HCT116 (cell line): ENCODE measurements around the gene ANKRD29. TPM values are rescaled to one million over a fixed set of nuclear protein-coding genes. Genes with fewer than 3 reads are reported as not detected.

Experiments
- ATAC-seq: fragments of 200-7000 bp; cut with Tn5 transposase; 2 replicates; pipeline ENCODE4 v1.9.1; 2020; ENCODE audit warnings: mild to moderate bottlenecking, moderate library complexity
- BruUV-seq: library from RNA; stranded (reverse); fragments of 400-500 nt; replicated peaks from 2 replicates; lab custom pipeline; 2021; lab: Mats Ljungman, UMichigan
- CTCF ChIA-PET: fragments of 300-600 bp; sonication (Branson Sonifier 250); formaldehyde crosslinking; loops from one replicate; lab custom pipeline; 2021; ENCODE audit warnings: antibody characterized with exemption; lab: Charles Lee
- POLR2A ChIA-PET: fragments of 300-600, 350-600 bp; sonication (Branson Sonifier 250); formaldehyde crosslinking; loops from one replicate; lab custom pipeline; 2021; ENCODE audit warnings: antibody characterized with exemption; lab: Charles Lee
- RAD21 ChIA-PET, 2 experiments: fragments of 300-600 bp; sonication (Branson Sonifier 250); formaldehyde crosslinking; loops; one replicate each; lab custom pipeline; 2023; ENCODE audit warnings: low total read pairs in 2 of 2; ENCODE audit not compliant: uncharacterized antibody in 2 of 2, unreplicated experiment in 2 of 2, low non-redundant PET in 1 of 2; lab: Charles Lee
- DNase-seq: peaks from one replicate; pipeline ENCODE4 v3.0.0-alpha.2; 2010; ENCODE audit warnings: low read depth, low spot score
- H2AFZ ChIP-seq: fragments of 200-600 bp; shearing (Covaris generic), sonication (generic); 2 replicates; pipeline ENCODE4 v1.6.1; 2017; ENCODE audit warnings: low read depth, mixed run types, mixed read lengths, antibody characterized with exemption, low read length; ENCODE audit not compliant: poor library complexity, severe bottlenecking
- H3K27ac ChIP-seq: 2 replicates; pipeline ENCODE4 v1.5.1; 2012; ENCODE audit warnings: low read depth, low read length
- H3K27me3 ChIP-seq: fragments of 200-600 bp; sonication (generic); 2 replicates; pipeline ENCODE4 v1.6.1; 2016; ENCODE audit warnings: mixed run types, low read length, mixed read lengths; ENCODE audit not compliant: insufficient read depth
- H3K36me3 ChIP-seq, 2 experiments: fragments of 200-500 bp in 1 of 2; fragments of 200-600 bp in 1 of 2; sonication (Bioruptor generic) in 1 of 2; sonication (generic) in 1 of 2; 2 replicates each; pipeline versions ENCODE4 v1.5.1 to v1.6.1; 2014 to 2016; ENCODE audit warnings: low read length in 2 of 2, inconsistent platforms in 1 of 2, mixed read lengths in 1 of 2, mixed run types in 1 of 2; ENCODE audit not compliant: insufficient read depth in 2 of 2, control insufficient read depth in 1 of 2
- H3K4me1 ChIP-seq, 2 experiments: fragments of 200-600 bp in 1 of 2; sonication (generic) in 1 of 2; 2 replicates each; pipeline versions ENCODE4 v1.5.1 to v1.6.1; 2012 to 2017; ENCODE audit warnings: low read length in 2 of 2, inconsistent platforms in 1 of 2, mild to moderate bottlenecking in 1 of 2, mixed read lengths in 1 of 2, mixed run types in 1 of 2, moderate library complexity in 1 of 2; ENCODE audit not compliant: insufficient read depth in 2 of 2, control insufficient read depth in 1 of 2
- H3K4me2 ChIP-seq: fragments of 200-600 bp; sonication (generic); 2 replicates; pipeline ENCODE4 v1.6.1; 2017; ENCODE audit warnings: mixed run types, low read length, mixed read lengths
- H3K4me3 ChIP-seq, 2 experiments: fragments of 200-600 bp in 1 of 2; sonication (generic) in 1 of 2; replicated peaks in 1 of 2; 2 replicates each; pipeline ENCODE4 v1.5.1; 2011 to 2016; ENCODE audit warnings: low read length in 2 of 2, control low read depth in 1 of 2, low read depth in 1 of 2, mild to moderate bottlenecking in 1 of 2, mixed read lengths in 1 of 2, mixed run types in 1 of 2
- H3K79me2 ChIP-seq: fragments of 200-600 bp; sonication (generic); 2 replicates; pipeline ENCODE4 v1.6.1; 2017; ENCODE audit warnings: mild to moderate bottlenecking, mixed run types, low read length, moderate library complexity, mixed read lengths; ENCODE audit not compliant: insufficient read depth
- H3K9ac ChIP-seq: fragments of 200-600 bp; sonication (generic); 2 replicates; pipeline ENCODE4 v1.6.1; 2016; ENCODE audit warnings: low read length, mixed read lengths
- H3K9me2 ChIP-seq: fragments of 200-600 bp; sonication (generic), shearing (Covaris generic); 2 replicates; pipeline ENCODE4 v1.6.1; 2017; ENCODE audit warnings: mixed run types, mild to moderate bottlenecking, moderate library complexity; ENCODE audit not compliant: insufficient read depth
- H3K9me3 ChIP-seq, 2 experiments: fragments of 200-500 bp in 1 of 2; fragments of 200-600 bp in 1 of 2; sonication (Bioruptor generic) in 1 of 2; sonication (generic) in 1 of 2; 2 replicates each; pipeline ENCODE4 v1.6.1; 2014 to 2017; ENCODE audit warnings: low read length in 2 of 2, mixed read lengths in 2 of 2, inconsistent platforms in 1 of 2, low read depth in 1 of 2, mild to moderate bottlenecking in 1 of 2, mixed run types in 1 of 2, moderate library complexity in 1 of 2; ENCODE audit not compliant: control insufficient read depth in 1 of 2, insufficient read depth in 1 of 2
- H4K20me1 ChIP-seq: fragments of 200-600 bp; sonication (generic), shearing (Covaris generic); 2 replicates; pipeline ENCODE4 v1.6.1; 2017; ENCODE audit warnings: mixed run types, mild to moderate bottlenecking, moderate library complexity; ENCODE audit not compliant: insufficient read depth
- CBX3 ChIP-seq: IDR thresholded peaks from 2 replicates; pipeline ENCODE4 v1.6.1; 2012; ENCODE audit warnings: low read depth
- CEBPB ChIP-seq: IDR thresholded peaks from 2 replicates; pipeline ENCODE4 v1.6.1; 2012; ENCODE audit warnings: low read depth
- ELF1 ChIP-seq: IDR thresholded peaks from 2 replicates; pipeline ENCODE4 v1.6.1; 2012; ENCODE audit warnings: low read depth, borderline replicate concordance
- EZH2phosphoT487 ChIP-seq: fragments of 200-600 bp; IDR thresholded peaks from 2 replicates; pipeline ENCODE4 v1.6.1; 2018; ENCODE audit warnings: antibody characterized with exemption, borderline replicate concordance
- FOSL1 ChIP-seq: IDR thresholded peaks from 2 replicates; pipeline ENCODE4 v1.6.1; 2012; ENCODE audit warnings: low read depth
- JUND ChIP-seq: IDR thresholded peaks from 2 replicates; pipeline ENCODE4 v1.6.1; 2012
- POLR2AphosphoS5 ChIP-seq: IDR thresholded peaks from 2 replicates; pipeline ENCODE4 v1.6.1; 2011; ENCODE audit warnings: mild to moderate bottlenecking, low read depth, low read length, moderate library complexity
- RAD21 ChIP-seq: IDR thresholded peaks from 2 replicates; pipeline ENCODE4 v1.6.1; 2012; ENCODE audit warnings: low read depth, mild to moderate bottlenecking
- SP1 ChIP-seq: IDR thresholded peaks from 2 replicates; pipeline ENCODE4 v1.6.1; 2012; ENCODE audit warnings: low read depth
- SRF ChIP-seq: IDR thresholded peaks from 2 replicates; pipeline ENCODE4 v1.6.1; 2012; ENCODE audit warnings: low read depth
- TCF7L2 ChIP-seq: IDR thresholded peaks from 2 replicates; pipeline ENCODE4 v1.7.0; 2011; ENCODE audit warnings: borderline replicate concordance, inconsistent platforms; ENCODE audit not compliant: insufficient read depth, insufficient read length; ENCODE audit errors: extremely low read depth
- ZFX ChIP-seq: fragments of 450-650 bp; IDR thresholded peaks from 2 replicates; pipeline ENCODE4 v1.6.1; 2017
- ZNF274 ChIP-seq: fragments of 200-500 bp; sonication (Bioruptor generic); IDR thresholded peaks from 2 replicates; pipeline ENCODE4 v1.6.1; 2014; ENCODE audit warnings: mild to moderate bottlenecking, low read depth, low read length, inconsistent platforms
- intact Hi-C: fragments of 100-400 bp; cut with micrococcal nuclease; formaldehyde crosslinking; loops from 2 replicates; pipeline ENCODE4 v1.10.0; 2022
- total RNA-seq: library from RNA; stranded (reverse); gene quantifications from one replicate; pipeline ENCODE4 v1.2.1, GENCODE V29; 2021; ENCODE audit not compliant: unreplicated experiment
- TF ChIP-seq, protein P1 (sequence below): IDR thresholded peaks from 2 replicates; pipeline ENCODE4 v1.6.1; 2012; ENCODE audit warnings: low read depth
- TF ChIP-seq, protein P2 (sequence below): IDR thresholded peaks from 2 replicates; pipeline ENCODE4 v1.6.1; 2012
- TF ChIP-seq, protein P3 (sequence below): IDR thresholded peaks from 2 replicates; pipeline ENCODE4 v1.6.1; 2012

Gene ANKRD29
- total RNA-seq, 1 experiment from 2014 or later = 8.8 TPM

DNA sequence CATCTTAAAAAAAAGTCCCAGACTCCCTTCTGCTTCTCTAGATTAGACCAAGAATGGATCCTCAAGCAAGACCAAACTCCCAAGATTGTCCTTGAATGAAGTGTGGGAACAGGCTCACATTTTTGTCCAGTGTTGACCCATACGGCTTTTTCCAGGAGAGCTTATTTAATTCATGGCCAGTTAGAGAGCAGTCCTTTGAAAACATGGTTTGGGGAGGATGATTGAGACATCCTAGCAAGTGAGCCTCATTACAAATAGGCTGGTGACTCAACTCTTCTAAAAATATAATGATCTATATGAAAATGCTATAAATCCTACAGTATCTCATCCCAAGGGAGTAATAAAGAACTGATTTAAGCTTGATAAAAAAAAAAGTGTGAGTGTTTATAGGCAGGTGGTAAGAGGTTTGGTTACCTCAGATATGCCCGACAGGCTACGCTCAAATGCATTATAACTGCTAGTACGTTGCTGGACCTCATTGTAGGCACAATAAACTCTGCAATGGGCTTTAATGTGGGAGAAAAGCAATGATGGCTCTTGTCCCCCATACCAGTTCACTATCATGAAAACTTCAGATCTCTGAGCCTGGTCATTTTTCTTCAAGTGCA is 17.0 kb downstream of the ANKRD29 start:
- no peak overlapping the region for H2AFZ ChIP-seq
- POLR2A ChIA-PET = no interaction called here
- no peaks in the 10 kb centered on the region for H3K4me1 ChIP-seq
- H3K9ac ChIP-seq = no peak overlapping the region
- no peak for ATAC-seq
- no peak overlapping the region for H3K4me3 ChIP-seq
- TF ChIP-seq RAD21 = no peak
- no peak for TF ChIP-seq POLR2AphosphoS5
- TF ChIP-seq FOSL1 = no peak
- TF ChIP-seq, protein P1, sequence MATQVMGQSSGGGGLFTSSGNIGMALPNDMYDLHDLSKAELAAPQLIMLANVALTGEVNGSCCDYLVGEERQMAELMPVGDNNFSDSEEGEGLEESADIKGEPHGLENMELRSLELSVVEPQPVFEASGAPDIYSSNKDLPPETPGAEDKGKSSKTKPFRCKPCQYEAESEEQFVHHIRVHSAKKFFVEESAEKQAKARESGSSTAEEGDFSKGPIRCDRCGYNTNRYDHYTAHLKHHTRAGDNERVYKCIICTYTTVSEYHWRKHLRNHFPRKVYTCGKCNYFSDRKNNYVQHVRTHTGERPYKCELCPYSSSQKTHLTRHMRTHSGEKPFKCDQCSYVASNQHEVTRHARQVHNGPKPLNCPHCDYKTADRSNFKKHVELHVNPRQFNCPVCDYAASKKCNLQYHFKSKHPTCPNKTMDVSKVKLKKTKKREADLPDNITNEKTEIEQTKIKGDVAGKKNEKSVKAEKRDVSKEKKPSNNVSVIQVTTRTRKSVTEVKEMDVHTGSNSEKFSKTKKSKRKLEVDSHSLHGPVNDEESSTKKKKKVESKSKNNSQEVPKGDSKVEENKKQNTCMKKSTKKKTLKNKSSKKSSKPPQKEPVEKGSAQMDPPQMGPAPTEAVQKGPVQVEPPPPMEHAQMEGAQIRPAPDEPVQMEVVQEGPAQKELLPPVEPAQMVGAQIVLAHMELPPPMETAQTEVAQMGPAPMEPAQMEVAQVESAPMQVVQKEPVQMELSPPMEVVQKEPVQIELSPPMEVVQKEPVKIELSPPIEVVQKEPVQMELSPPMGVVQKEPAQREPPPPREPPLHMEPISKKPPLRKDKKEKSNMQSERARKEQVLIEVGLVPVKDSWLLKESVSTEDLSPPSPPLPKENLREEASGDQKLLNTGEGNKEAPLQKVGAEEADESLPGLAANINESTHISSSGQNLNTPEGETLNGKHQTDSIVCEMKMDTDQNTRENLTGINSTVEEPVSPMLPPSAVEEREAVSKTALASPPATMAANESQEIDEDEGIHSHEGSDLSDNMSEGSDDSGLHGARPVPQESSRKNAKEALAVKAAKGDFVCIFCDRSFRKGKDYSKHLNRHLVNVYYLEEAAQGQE = no peak
- TF ChIP-seq ZNF274 = no peak
- TF ChIP-seq SRF = no peak
- TF ChIP-seq, protein P2, sequence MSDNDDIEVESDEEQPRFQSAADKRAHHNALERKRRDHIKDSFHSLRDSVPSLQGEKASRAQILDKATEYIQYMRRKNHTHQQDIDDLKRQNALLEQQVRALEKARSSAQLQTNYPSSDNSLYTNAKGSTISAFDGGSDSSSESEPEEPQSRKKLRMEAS = no peak
- TF ChIP-seq JUND = no peak
- TF ChIP-seq EZH2phosphoT487 = no peak
- no peak for TF ChIP-seq TCF7L2
- TF ChIP-seq ZFX = no peak
- no peak for TF ChIP-seq SP1
- TF ChIP-seq CBX3 = no peak
- no peak for TF ChIP-seq ELF1
- TF ChIP-seq, protein P3, sequence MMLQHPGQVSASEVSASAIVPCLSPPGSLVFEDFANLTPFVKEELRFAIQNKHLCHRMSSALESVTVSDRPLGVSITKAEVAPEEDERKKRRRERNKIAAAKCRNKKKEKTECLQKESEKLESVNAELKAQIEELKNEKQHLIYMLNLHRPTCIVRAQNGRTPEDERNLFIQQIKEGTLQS = no peak
- no peak for TF ChIP-seq CEBPB
- TF ChIP-seq, all 23 proteins: peak for 0
- BruUV-seq = no TSS peak
- Histone ChIP-seq H3K4me2 (no peak overlapping the region), H3K9me3 (no peaks in the 10 kb centered on the region; a peak in 1 of 4 replicates), H3K27ac (no peak overlapping the region), H3K36me3 (no peaks in the 10 kb centered on the region), H3K79me2 (no peaks in the 10 kb centered on the region), H4K20me1 (no peaks in the 10 kb centered on the region), H3K27me3 (no peaks in the 10 kb centered on the region), H3K9me2 (no peaks in the 10 kb centered on the region)
- RAD21 ChIA-PET = no interaction called here
- DNase-seq = no peak
- CTCF ChIA-PET = no interaction called here
- intact Hi-C loops = no loop called here
